DND-41 (cell line): ENCODE results near the gene CD164.

Experiments used
- ATAC-seq: fragments of 200-7000 bp; cut with Tn5 transposase; 3 replicates; pipeline ENCODE4 v1.9.1; 2021; ENCODE audit warnings: low read depth; ENCODE audit not compliant: insufficient read depth
- DNase-seq: peaks from one replicate; pipeline ENCODE4 v3.0.0-alpha.2; 2020
- H2AFZ ChIP-seq: 2 replicates; pipeline ENCODE4 v1.6.0; 2012; ENCODE audit warnings: low read depth, low read length
- H3K27ac ChIP-seq: 2 replicates; pipeline ENCODE4 v1.5.1; 2012; ENCODE audit warnings: low read length, inconsistent platforms
- H3K27me3 ChIP-seq: fragments of 200-600 bp; sonication (generic); 2 replicates; pipeline ENCODE4 v1.6.0; 2012; ENCODE audit warnings: low read length, mild to moderate bottlenecking, inconsistent platforms; ENCODE audit not compliant: insufficient read depth, poor library complexity
- H3K36me3 ChIP-seq: 2 replicates; pipeline ENCODE4 v1.5.1; 2012; ENCODE audit warnings: low read length, inconsistent platforms; ENCODE audit not compliant: insufficient read depth
- H3K4me1 ChIP-seq: 2 replicates; pipeline ENCODE4 v1.5.1; 2012; ENCODE audit warnings: mild to moderate bottlenecking, low read length; ENCODE audit not compliant: insufficient read depth
- H3K4me2 ChIP-seq: 2 replicates; pipeline ENCODE4 v1.6.0; 2012; ENCODE audit warnings: mild to moderate bottlenecking, moderate library complexity, low read length, inconsistent platforms; ENCODE audit not compliant: insufficient read depth
- H3K4me3 ChIP-seq, 2 experiments: fragments of 200-600 bp in 1 of 2; shearing (Covaris generic) in 1 of 2; 2 replicates each; pipeline ENCODE4 v1.5.1; 2012 to 2016; ENCODE audit warnings: inconsistent platforms in 2 of 2, low read length in 2 of 2, mild to moderate bottlenecking in 2 of 2, low read depth in 1 of 2, moderate library complexity in 1 of 2
- H3K79me2 ChIP-seq: 2 replicates; pipeline ENCODE4 v1.6.0; 2012; ENCODE audit warnings: low read length, inconsistent platforms; ENCODE audit not compliant: insufficient read depth
- H3K9ac ChIP-seq: 2 replicates; pipeline ENCODE4 v1.6.0; 2012; ENCODE audit warnings: low read depth, mild to moderate bottlenecking, inconsistent platforms, low read length, moderate library complexity
- H3K9me3 ChIP-seq: 2 replicates; pipeline ENCODE4 v1.5.1; 2012; ENCODE audit warnings: low read length, moderate library complexity, mild to moderate bottlenecking, inconsistent platforms; ENCODE audit not compliant: insufficient read depth, severe bottlenecking
- H4K20me1 ChIP-seq: 2 replicates; pipeline ENCODE4 v1.6.0; 2012; ENCODE audit warnings: low read length; ENCODE audit not compliant: insufficient read depth
- EZH2 ChIP-seq: IDR thresholded peaks from 3 replicates; pipeline ENCODE4 v1.6.1; 2012; ENCODE audit warnings: borderline replicate concordance, low read depth, mild to moderate bottlenecking, moderate library complexity, low read length, inconsistent platforms; ENCODE audit not compliant: severe bottlenecking
- TF ChIP-seq, protein P1 (sequence below): IDR thresholded peaks from 2 replicates; pipeline ENCODE4 v1.5.1; 2012; ENCODE audit warnings: borderline replicate concordance, low read length, moderate library complexity, mild to moderate bottlenecking; ENCODE audit not compliant: poor library complexity, severe bottlenecking; ENCODE audit errors: extremely low read depth

The CD164 gene

DNA sequence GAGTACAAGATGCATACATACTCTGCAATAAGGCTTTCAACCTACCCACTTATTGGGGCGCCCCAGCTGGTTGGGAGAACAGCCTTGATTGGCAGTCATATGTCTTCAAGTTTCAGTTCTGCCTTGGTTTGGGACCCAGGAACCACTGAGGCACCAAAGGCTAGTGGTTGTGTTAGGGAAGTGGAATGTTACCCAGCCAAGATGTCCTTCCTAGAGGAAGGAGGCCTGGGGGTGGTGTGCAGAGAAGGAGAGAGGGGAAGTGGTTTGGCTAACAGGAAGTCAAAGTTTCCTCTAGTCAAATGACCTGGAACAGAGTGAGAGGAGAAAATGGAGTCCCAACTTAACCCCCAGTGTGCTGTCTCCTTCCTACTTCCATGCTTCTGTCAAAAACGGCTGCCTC lies 59.4 kb downstream of the CD164 start:
- H3K9me3 ChIP-seq, result no peaks in the 10 kb centered on the region
- DNase-seq, result peak; percentile 9
- H3K4me2 ChIP-seq, result no peak overlapping the region
- 0 out of 2 replicates have a peak overlapping the region, but pooled peaks have one; percentile 19 for H2AFZ ChIP-seq
- H3K9ac ChIP-seq, result no peak overlapping the region
- H3K79me2 ChIP-seq, result no peaks in the 10 kb centered on the region
- H3K4me3 ChIP-seq, result no peak overlapping the region
- no peaks in the 10 kb centered on the region for H3K27me3 ChIP-seq
- ATAC-seq, result peak; percentile 55; the same call in 2 of the 3 replicates
- H3K27ac ChIP-seq, result no peak overlapping the region
- TF ChIP-seq EZH2, result no peak
- TF ChIP-seq, protein P1, sequence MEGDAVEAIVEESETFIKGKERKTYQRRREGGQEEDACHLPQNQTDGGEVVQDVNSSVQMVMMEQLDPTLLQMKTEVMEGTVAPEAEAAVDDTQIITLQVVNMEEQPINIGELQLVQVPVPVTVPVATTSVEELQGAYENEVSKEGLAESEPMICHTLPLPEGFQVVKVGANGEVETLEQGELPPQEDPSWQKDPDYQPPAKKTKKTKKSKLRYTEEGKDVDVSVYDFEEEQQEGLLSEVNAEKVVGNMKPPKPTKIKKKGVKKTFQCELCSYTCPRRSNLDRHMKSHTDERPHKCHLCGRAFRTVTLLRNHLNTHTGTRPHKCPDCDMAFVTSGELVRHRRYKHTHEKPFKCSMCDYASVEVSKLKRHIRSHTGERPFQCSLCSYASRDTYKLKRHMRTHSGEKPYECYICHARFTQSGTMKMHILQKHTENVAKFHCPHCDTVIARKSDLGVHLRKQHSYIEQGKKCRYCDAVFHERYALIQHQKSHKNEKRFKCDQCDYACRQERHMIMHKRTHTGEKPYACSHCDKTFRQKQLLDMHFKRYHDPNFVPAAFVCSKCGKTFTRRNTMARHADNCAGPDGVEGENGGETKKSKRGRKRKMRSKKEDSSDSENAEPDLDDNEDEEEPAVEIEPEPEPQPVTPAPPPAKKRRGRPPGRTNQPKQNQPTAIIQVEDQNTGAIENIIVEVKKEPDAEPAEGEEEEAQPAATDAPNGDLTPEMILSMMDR, result no peak
- H3K36me3 ChIP-seq, result no peaks in the 10 kb centered on the region
- H4K20me1 ChIP-seq, result no peaks in the 10 kb centered on the region
- peaks cover 6% of the 10 kb centered on the region; the same call in 1 of the 2 replicates for H3K4me1 ChIP-seq

DNA sequence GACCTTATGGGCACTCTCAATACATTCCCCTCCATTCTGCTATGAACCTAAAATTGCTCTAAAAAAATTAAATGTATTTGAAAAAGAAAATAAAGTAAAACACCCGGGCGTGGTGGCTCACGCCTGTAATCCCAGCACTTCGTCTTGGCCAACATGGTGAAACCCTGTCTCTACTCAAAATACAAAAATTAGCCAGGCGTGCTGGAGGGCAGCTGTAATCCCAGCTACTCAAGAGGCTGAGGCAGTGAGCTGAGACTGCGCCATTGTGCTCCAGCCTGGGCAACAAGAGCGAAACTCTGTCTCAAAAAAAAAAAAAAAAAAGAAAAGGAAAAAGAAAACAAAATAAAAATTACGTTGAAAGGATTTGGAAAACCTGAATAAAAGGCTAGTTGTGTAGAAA lies 60.5 kb downstream of the CD164 start:
- DNase-seq (no peak), ATAC-seq (no peak)
- Histone ChIP-seq H3K36me3 (no peaks in the 10 kb centered on the region), H3K4me2 (no peak overlapping the region), H4K20me1 (no peaks in the 10 kb centered on the region), H3K4me3 (no peak overlapping the region), H3K9me3 (no peaks in the 10 kb centered on the region), H3K27ac (no peak overlapping the region), H3K4me1 (peaks cover 6% of the 10 kb centered on the region; the same call in 1 of the 2 replicates), H3K27me3 (no peaks in the 10 kb centered on the region), H3K9ac (no peak overlapping the region), H3K79me2 (no peaks in the 10 kb centered on the region), H2AFZ (no peak overlapping the region)
- TF ChIP-seq, protein P1, result no peak
- TF ChIP-seq EZH2, result no peak

DNA sequence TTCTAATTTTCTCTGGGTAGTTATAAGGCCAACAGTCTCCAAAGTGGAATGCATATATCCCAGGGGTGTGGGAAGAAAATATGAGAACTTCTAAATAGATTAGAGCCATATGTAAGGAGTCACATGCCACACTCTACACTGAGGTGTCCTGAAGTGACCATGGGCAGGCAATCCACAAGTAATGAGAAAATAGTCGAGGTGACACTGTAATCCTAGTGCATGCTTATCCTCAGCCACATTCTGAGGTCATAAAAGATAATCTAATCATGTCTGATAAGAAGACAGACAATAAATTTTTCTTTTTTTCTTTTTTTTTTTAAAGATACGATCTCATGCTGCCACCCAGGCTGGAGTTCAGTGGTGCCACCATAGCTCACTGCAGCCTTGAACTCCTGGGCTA lies 62.2 kb downstream of the CD164 start:
- DNase-seq (no peak), ATAC-seq (no peak)
- no peak overlapping the region for H3K4me2 ChIP-seq
- H3K9ac ChIP-seq, result no peak overlapping the region
- no peaks in the 10 kb centered on the region for H3K79me2 ChIP-seq
- H4K20me1 ChIP-seq, result no peaks in the 10 kb centered on the region
- H3K4me3 ChIP-seq, result no peak overlapping the region
- H3K27me3 ChIP-seq, result no peaks in the 10 kb centered on the region
- no peaks in the 10 kb centered on the region for H3K36me3 ChIP-seq
- peaks cover 6% of the 10 kb centered on the region; the same call in 1 of the 2 replicates for H3K4me1 ChIP-seq
- TF ChIP-seq, protein P1, result no peak
- no peak for TF ChIP-seq EZH2
- no peak overlapping the region for H2AFZ ChIP-seq
- H3K9me3 ChIP-seq, result no peaks in the 10 kb centered on the region
- no peak overlapping the region for H3K27ac ChIP-seq

DNA sequence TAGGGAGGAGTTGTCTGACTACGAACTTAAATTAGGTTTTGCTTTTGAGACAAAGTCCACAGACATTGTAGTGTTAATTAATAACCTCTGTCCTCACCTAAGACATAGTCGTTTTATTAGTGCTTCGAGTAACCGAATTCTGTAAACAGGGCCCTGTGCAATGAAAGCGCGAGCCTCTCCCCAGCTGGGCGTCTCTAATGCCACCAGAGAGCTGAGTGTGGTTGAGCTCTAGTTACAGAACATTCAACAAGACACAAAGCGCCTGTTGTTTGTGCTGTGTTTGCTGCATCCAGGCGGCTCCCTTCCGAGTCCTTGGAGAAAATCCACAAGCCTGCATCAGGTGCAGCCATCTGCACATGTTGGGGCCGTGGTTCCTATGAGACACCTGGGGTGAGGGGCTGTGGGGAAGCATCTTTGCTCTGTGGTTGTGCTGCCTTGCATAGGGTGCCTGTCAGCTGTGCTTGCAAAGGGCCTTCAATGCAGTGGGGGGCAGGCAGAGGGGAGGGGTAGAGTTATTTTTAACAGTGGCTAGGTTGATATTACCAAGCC lies 63.9 kb downstream of the CD164 start:
- Histone ChIP-seq H3K27me3 (no peaks in the 10 kb centered on the region), H3K4me1 (peaks cover 6% of the 10 kb centered on the region; the same call in 1 of the 2 replicates), H3K4me2 (no peak overlapping the region), H2AFZ (no peak overlapping the region), H3K79me2 (no peaks in the 10 kb centered on the region), H3K9ac (no peak overlapping the region), H3K4me3 (no peak overlapping the region), H3K9me3 (no peaks in the 10 kb centered on the region), H3K36me3 (no peaks in the 10 kb centered on the region), H4K20me1 (no peaks in the 10 kb centered on the region), H3K27ac (no peak overlapping the region)
- peak; percentile 33 for DNase-seq
- TF ChIP-seq, protein P1, result no peak
- TF ChIP-seq EZH2, result no peak
- peak; percentile 73 for ATAC-seq
